Measurements from ENCODE around the gene GNB4.

DNA sequence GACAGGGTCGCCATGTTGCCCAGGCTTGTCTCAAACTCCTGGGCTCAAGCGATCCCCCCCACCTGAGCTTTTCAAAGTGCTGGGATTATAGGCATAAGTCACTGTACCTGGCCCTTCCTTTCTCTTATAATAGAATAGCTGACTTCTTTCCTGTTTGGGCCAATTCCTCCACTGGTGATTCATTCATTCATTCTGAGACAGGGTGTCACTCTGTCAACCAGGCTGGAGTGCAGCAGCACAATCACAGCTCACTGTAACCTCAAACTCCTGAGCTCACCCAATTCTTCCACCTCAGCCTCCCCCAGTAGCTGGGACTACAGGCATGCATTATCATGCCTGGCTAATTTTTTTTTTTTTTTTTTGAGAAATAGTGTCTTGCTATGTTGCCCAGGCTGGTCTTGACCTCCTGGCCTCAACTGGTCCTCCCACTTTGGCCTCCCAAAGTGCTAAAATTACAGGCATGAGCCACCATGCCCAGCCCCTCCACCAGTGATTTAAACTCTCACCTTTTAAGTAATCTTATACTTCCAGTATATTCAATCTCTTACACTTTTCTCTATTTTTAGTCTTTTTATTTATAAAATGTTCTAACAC is 20.9 kb downstream of the GNB4 start:
- TF ChIP-seq CTCF (IDR thresholded peaks at IDR 0.05) (no peak), FOXJ3 (CRISPR knock-in tag; IDR thresholded peaks at IDR 0.05; ENCODE audit: borderline replicate concordance) (no peak), MLX (CRISPR knock-in tag; IDR thresholded peaks at IDR 0.05) (no peak), GABPB1 (CRISPR knock-in tag; IDR thresholded peaks at IDR 0.05) (no peak), CREB1 (CRISPR knock-in tag; IDR thresholded peaks at IDR 0.05) (no peak), ATF6 (CRISPR knock-in tag; IDR thresholded peaks at IDR 0.05) (no peak), CREM (CRISPR knock-in tag; IDR thresholded peaks at IDR 0.05) (no peak), RORB (CRISPR knock-in tag; IDR thresholded peaks at IDR 0.05) (no peak)
- TF ChIP-seq, protein P1, sequence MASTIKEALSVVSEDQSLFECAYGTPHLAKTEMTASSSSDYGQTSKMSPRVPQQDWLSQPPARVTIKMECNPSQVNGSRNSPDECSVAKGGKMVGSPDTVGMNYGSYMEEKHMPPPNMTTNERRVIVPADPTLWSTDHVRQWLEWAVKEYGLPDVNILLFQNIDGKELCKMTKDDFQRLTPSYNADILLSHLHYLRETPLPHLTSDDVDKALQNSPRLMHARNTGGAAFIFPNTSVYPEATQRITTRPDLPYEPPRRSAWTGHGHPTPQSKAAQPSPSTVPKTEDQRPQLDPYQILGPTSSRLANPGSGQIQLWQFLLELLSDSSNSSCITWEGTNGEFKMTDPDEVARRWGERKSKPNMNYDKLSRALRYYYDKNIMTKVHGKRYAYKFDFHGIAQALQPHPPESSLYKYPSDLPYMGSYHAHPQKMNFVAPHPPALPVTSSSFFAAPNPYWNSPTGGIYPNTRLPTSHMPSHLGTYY (CRISPR knock-in tag; IDR thresholded peaks at IDR 0.05) = no peak
- TF ChIP-seq, protein P2, sequence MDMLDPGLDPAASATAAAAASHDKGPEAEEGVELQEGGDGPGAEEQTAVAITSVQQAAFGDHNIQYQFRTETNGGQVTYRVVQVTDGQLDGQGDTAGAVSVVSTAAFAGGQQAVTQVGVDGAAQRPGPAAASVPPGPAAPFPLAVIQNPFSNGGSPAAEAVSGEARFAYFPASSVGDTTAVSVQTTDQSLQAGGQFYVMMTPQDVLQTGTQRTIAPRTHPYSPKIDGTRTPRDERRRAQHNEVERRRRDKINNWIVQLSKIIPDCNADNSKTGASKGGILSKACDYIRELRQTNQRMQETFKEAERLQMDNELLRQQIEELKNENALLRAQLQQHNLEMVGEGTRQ (CRISPR knock-in tag; IDR thresholded peaks at IDR 0.05) = no peak
